ENCODE measurements around the gene PHF14. TPM values are rescaled to one million over a fixed set of nuclear protein-coding genes. Genes with fewer than 3 reads are reported as not detected.
"Not testable (repeated sequence)": the region's sequence is repeated elsewhere in the genome, so short reads cannot be mapped to it uniquely, and the experiment has no call there.

The PHF14 gene
- total RNA-seq, 4 donors from 2014 or later, result 18.5 to 30.6 (median 23.4) TPM

DNA sequence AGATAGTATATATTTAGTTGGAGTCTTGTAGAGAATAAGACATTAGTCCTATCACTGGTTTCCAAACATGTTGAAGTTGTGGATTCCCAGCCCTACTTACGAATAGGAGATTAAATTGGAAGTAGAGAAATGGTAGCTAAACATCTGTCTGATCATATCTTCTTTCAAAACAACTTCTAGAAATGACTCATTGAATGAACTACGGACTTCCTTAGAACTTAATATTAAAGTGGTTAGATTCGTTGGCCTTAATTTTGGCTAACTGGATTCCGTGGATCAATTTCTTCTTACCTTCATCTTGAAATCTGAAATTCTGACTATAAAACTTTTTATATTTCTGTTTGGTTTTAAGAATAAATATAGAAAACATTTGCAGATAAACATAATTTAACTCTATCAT is 3.4 kb downstream of the PHF14 start:
- intact Hi-C loops (cut with DNase I; ENCODE audit: low total_unique reads), result no loop called here
- no peak overlapping the region for H3K4me3 ChIP-seq (ENCODE audit: low read depth, poor library complexity, severe bottlenecking)
- WGBS, 2 donors, result 77 to 84% methylated on average over 4 of the region's 4 CpGs
- DNase-seq (ENCODE audit: low spot score in 2 of 2), result no peak
- TF ChIP-seq POLR2A (IDR thresholded peaks at IDR 0.05), result no peak
- no peak for TF ChIP-seq CTCF (IDR thresholded peaks at IDR 0.05)

GRCh38 chr7:10981317-10981716 is 7.6 kb downstream of the PHF14 start:
- intact Hi-C loops (cut with DNase I; ENCODE audit: low total_unique reads), result no loop called here
- TF ChIP-seq POLR2A (IDR thresholded peaks at IDR 0.05), result no peak
- no peak for TF ChIP-seq CTCF (IDR thresholded peaks at IDR 0.05)
- WGBS, 2 donors, result 94 to 96% methylated on average over 3 of the region's 3 CpGs
- no peak overlapping the region for H3K4me3 ChIP-seq (ENCODE audit: low read depth, poor library complexity, severe bottlenecking)
- DNase-seq (ENCODE audit: low spot score in 2 of 2), result no peak

DNA sequence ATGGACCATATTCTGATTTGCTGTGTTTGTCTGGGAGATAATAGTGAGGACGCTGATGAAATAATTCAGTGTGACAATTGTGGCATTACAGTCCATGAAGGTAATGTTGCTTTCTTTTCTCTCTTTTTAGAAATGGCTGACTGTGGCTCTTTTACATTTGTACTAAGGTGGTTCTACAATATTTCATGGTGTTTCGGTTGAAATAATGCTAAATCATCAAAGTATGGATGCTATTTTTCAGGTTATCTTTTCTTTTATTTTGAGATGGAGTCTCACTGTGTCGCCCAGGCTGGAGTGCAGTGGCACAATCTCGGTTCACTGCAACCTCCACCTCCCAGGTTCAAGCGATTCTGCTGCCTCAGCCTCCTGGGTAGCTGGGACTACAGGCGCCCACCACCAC is 17.1 kb downstream of the PHF14 start:
- DNase-seq (ENCODE audit: low spot score in 2 of 2); H3K4me3 ChIP-seq (ENCODE audit: low read depth, poor library complexity, severe bottlenecking); intact Hi-C loops (cut with DNase I; ENCODE audit: low total_unique reads): not testable (repeated sequence)
- WGBS, 2 donors, result 95 to 96% methylated on average over 6 of the region's 6 CpGs

- WGBS, 2 donors, result 96 to 97% methylated on average over 31 to 34 of the region's 34 CpGs
- DNase-seq (ENCODE audit: low spot score in 2 of 2); H3K4me3 ChIP-seq (ENCODE audit: low read depth, poor library complexity, severe bottlenecking); intact Hi-C loops (cut with DNase I; ENCODE audit: low total_unique reads): not testable (repeated sequence)
Measured at GRCh38 chr7:10995482-10996166, 22.0 kb downstream of the PHF14 start.

GRCh38 chr7:10998996-10999757 is 25.5 kb downstream of the PHF14 start:
- no peak overlapping the region for H3K4me3 ChIP-seq (ENCODE audit: low read depth, poor library complexity, severe bottlenecking)
- DNase-seq (ENCODE audit: low spot score in 2 of 2), result no peak
- intact Hi-C loops (cut with DNase I; ENCODE audit: low total_unique reads), result no loop called here
- TF ChIP-seq POLR2A (IDR thresholded peaks at IDR 0.05) (no peak), CTCF (IDR thresholded peaks at IDR 0.05) (no peak)
- WGBS, 2 donors, result 78 to 80% methylated on average over 4 of the region's 4 CpGs

GRCh38 chr7:11005202-11005601 is 31.5 kb downstream of the PHF14 start:
- no peak for DNase-seq (ENCODE audit: low spot score in 2 of 2)
- intact Hi-C loops (cut with DNase I; ENCODE audit: low total_unique reads), result no loop called here
- TF ChIP-seq POLR2A (IDR thresholded peaks at IDR 0.05) (no peak), CTCF (IDR thresholded peaks at IDR 0.05) (no peak)
- H3K4me3 ChIP-seq (ENCODE audit: low read depth, poor library complexity, severe bottlenecking), result no peak overlapping the region
